NCI-H748 treated with DMSO at 0.1 percent for 48 hours (cell line): ENCODE measurements around the gene FXYD1.
A peak's percentile ranks its signal among the peaks of the same experiment; 100 is the strongest.
"Not testable (repeated sequence)": the region's sequence is repeated elsewhere in the genome, so short reads cannot be mapped to it uniquely, and the experiment has no call there.

ENCODE experiments used
- DNase-seq: peaks from one replicate; lab custom pipeline; 2025; lab: John Stamatoyannopoulos, UW

Gene FXYD1

DNA sequence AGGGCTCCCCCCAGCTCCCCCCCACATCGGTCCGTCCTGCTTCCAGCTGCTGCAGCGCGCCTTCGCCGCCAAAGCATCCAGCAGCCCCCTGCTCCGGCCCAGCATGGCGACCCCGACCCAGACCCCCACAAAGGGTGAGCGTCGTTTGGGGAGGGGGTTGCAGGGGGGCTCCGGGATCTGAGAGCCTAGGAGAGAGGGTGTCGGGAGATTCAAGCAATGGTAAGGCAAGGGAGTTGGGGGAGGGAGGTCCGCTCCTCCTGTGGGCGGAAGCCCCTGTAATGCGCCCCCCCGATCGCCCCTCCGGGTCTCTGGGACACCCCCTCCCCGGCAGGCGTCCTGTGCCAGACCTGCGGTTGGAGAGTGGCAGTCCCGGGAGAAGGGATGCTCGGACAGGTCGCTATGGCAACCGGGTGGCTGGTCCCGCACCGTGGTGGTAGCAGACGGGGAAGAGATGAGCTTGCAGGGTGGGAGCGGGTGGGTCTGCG lies 4.6 kb downstream of the FXYD1 start, which contains the start of gene FXYD7:
Gene FXYD7 (plus strand): TSS at position 25 of the 485 bp plus-strand sequence. CDS start 79 bp downstream, at position 104.
- DNase-seq, result peak; percentile 17

DNA sequence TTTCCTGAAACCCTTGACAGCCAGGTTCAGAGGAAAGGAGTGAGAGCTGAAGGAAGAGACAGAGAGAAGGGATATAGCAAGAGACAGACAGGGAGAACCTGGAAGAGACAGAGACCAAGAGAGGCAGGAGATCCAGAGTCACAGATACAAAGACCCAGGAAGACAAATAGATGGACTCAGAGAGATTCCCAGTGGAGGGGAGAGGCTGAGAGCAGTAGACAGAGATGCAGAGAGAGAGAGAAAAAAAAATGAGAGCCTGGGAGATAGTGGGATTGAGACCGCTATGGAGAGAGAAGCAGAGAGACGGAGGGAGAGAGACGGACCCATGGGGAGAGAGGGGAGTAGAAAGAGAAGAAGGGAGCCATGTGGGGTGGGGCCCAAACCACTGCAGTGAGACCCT lies 5.2 kb downstream of the FXYD1 start:
- no peak for DNase-seq

GRCh38 chr19:35144259-35144599 lies 5.6 kb downstream of the FXYD1 start:
- DNase-seq, result no peak

DNA sequence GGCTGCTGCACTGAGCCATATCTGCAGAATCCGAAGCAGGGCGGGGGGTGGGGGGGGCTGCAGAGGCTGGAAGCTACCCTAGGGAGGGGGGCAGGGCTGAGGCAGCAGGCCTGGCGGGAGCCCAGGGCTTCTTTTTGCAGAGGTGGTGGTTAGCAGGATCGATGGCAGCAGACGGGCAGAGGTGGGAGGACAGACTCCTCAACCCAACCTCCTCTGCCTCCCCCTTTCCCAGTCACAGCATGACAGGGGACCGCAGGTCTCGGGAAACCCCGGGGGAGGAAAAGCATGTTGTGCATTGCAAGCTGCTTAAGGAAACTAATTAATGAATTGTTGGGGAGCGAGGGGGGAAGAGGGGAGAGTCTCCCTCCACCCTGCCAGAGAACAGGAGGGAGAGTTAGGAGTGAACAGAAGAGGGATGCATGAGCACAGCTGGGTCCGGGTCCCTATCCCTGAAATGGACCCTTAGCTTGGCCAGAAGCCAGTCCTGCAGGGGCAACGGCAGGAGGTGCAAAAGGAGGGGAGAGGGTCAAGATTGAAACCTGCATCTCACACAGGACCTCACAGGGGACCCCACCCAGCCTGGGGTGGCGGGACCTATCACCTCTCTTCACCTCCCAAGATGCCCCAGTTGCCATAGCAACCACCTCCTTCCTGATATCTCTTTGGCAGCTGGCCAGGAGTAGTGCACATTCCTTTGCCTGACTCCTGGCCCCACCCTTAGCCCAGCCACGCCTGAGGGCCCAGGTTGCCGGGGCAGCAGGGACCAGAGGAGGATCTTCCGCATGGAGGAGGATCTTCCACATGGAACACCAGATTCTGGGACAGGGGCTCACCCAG lies 6.2 kb downstream of the FXYD1 start:
- DNase-seq, result no peak

GRCh38 chr19:35146746-35147459 lies 8.3 kb downstream of the FXYD1 start:
- no peak for DNase-seq

DNA sequence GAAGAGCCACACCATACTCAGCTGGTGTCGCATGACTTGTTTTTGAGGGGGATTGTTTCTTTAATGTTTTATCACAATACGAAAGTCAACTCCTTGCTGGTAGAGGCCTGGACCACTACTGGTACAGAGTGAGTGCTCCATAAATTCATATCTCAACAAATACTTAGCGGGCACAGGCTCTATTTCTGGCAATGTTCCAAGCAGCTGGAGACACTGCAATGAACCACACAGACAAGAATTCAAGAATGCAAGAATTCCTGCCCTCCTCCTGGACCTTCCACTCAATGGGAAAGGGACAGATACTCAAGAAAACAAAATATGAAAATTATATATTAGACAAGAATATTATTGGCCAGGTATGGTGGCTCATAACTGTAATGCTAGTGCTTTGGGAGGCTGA lies 10.8 kb downstream of the FXYD1 start:
- DNase-seq, result no peak

DNA sequence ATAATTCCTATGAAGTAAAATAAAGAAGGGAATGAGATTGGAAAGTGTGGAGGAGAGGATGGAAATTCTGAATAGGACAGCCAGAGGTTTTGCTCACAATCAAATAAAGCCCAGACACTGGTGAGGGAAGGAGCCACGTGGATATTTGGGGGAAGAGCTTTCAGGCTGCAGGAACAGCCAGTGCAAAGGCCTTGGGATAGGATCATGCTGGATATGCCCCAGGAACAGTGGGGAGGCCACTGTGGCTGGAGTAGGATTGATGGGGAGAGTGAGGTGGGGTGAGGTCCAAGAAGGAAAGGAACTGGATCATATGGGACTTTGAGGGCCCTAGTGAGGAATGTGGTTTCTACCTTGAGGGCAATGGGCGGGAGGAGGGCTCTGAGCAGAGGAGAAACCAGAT lies 11.8 kb downstream of the FXYD1 start:
- DNase-seq, result no peak

- DNase-seq, result no peak
These were observed 12.8 kb downstream of the FXYD1 start for GRCh38 chr19:35151273-35152065.

- not testable (repeated sequence) for DNase-seq
These were observed 14.5 kb downstream of the FXYD1 start for GRCh38 chr19:35153129-35153522.

DNA sequence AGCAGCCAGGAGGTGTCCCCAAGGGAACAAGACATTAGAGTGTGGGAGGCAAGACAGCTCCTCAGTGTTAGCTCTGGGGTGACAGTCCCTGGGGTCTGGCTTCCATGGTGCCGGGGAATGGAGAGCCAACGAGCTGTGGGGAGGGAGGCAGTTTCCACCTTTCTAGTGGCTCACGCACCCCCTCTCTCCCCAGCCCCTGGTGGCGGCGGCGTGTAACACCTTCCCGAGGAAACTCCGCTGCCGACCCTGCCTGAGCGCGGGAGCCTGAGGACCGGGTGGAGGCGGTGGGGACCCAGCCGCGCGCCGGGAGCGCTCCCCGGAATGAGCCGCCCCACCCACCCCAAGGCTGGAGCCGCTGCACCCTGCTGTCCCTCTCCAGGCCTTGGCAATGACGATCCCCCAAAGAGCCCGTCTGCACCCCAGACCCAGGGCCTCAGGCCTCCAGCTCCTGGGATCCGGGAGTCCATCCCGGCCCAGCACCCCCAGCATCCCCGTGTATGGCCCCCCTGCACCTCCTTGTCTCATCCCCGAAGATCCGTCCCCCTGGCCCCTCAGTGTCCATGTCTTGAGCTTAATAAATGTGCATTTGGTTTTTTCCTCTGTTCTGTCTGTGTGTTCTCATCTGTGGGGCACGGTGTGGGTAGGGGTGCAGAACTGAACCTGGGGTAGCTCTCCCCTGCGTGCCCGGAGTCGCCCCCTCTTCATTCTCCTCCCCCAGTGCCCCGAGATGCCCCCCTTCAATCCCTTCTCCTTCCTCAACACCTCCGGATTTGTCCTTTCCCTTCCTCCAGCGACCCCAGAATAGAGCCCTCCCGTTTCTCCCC lies 15.3 kb downstream of the FXYD1 start:
- DNase-seq, result peak; percentile 15

- DNase-seq, result peak; percentile 31
These were observed 16.1 kb downstream of the FXYD1 start, which contains the start of gene FXYD5 for GRCh38 chr19:35154525-35155406. Gene FXYD5 (plus strand): TSS chr19:35154735. CDS start chr19:35155551, 816 bp downstream.

- DNase-seq, result no peak
These were observed 16.8 kb downstream of the FXYD1 start for GRCh38 chr19:35155441-35155840.

- no peak for DNase-seq
These were observed 17.5 kb downstream of the FXYD1 start for GRCh38 chr19:35155981-35156672.

GRCh38 chr19:35156673-35157014 lies 18.0 kb downstream of the FXYD1 start:
- no peak for DNase-seq

DNA sequence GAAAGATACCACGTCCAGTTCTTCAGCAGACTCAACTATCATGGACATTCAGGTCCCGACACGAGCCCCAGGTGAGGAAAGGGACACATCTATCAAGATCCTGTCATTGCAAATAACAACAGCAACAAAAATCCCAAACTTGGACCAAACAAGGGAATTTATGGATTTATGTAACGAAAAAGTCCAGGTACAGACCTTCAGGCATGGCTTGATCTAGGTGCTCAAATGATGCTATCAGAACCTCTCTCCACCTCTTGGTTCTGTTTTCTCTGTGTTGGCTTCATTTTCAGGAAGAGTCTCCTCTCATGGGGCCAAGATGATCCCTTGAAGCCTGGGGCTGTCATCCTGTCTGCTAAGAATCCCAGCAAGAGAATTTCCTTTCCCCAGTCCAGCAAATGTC lies 18.8 kb downstream of the FXYD1 start:
- DNase-seq, result no peak

DNA sequence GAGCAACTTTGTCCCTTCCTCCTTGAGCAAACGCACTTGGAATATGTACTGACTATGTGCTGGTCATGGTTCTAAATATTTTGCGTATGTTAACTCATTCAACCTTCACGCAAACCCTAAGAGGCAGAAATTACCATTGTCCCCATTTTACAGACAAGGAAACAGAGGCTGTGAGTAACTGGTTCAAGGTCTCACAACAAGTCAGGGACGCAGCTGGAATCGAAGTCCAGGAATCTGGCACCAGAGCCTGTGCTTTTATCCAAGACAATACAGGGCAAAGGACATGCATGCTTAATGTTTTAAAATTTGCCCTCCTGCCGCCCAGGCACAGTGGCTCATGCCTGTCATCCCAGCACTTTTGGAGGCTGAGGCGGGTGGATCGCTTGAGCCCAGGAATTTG lies 21.0 kb downstream of the FXYD1 start:
- DNase-seq, result no peak

- no peak for DNase-seq
These were observed 22.2 kb downstream of the FXYD1 start for GRCh38 chr19:35160629-35161433.

GRCh38 chr19:35161434-35161743 lies 22.8 kb downstream of the FXYD1 start:
- no peak for DNase-seq
